CD14-positive monocyte (primary cell): Measurements from ENCODE around the gene LIX1L. TPM values are rescaled to one million over a fixed set of nuclear protein-coding genes. Genes with fewer than 3 reads are reported as not detected.

ENCODE experiments used
- DNase-seq, 3 donors: peaks; one replicate each; pipeline ENCODE4 v3.0.0-alpha.2; 2011 to 2022
- H2AFZ ChIP-seq: 2 replicates; pipeline ENCODE4 v1.6.0; 2012; ENCODE audit warnings: mild to moderate bottlenecking, low read depth, low read length, inconsistent platforms; ENCODE audit not compliant: insufficient read depth, poor library complexity, severe bottlenecking
- H3K27ac ChIP-seq, 2 donors: 1 replicate in 1 of 2; 2 replicates in 1 of 2; pipeline ENCODE4 v1.5.1; 2012 to 2013; ENCODE audit warnings: low read length in 2 of 2, control low read depth in 1 of 2, inconsistent platforms in 1 of 2, low read depth in 1 of 2, mild to moderate bottlenecking in 1 of 2
- H3K27me3 ChIP-seq, 2 donors: one replicate each; pipeline versions ENCODE4 v1.6.0 to v1.6.1; 2011 to 2013; ENCODE audit warnings: low read length in 2 of 2; ENCODE audit not compliant: control insufficient read depth in 2 of 2, insufficient read depth in 2 of 2
- H3K36me3 ChIP-seq, 2 donors: replicated peaks in 1 of 2; 1 replicate in 1 of 2; 2 replicates in 1 of 2; pipeline versions ENCODE4 v1.5.1 to v1.6.1; 2012 to 2013; ENCODE audit warnings: low read length in 2 of 2, control low read depth in 1 of 2, inconsistent platforms in 1 of 2, mild to moderate bottlenecking in 1 of 2; ENCODE audit not compliant: insufficient read depth in 2 of 2, control insufficient read depth in 1 of 2
- H3K4me1 ChIP-seq, 2 donors: 1 replicate in 1 of 2; 2 replicates in 1 of 2; pipeline versions ENCODE4 v1.5.1 to v1.6.1; 2012 to 2013; ENCODE audit warnings: low read length in 2 of 2, control low read depth in 1 of 2, inconsistent platforms in 1 of 2, mild to moderate bottlenecking in 1 of 2, moderate library complexity in 1 of 2; ENCODE audit not compliant: insufficient read depth in 2 of 2, control insufficient read depth in 1 of 2
- H3K4me2 ChIP-seq: replicated peaks from 2 replicates; pipeline ENCODE3; 2012; ENCODE audit warnings: low read length, moderate library complexity, mild to moderate bottlenecking; ENCODE audit not compliant: poor library complexity, severe bottlenecking; ENCODE audit errors: extremely low read depth
- H3K4me3 ChIP-seq, 3 experiments: fragments of 200-600 bp in 1 of 3; sonication (generic) in 1 of 3; replicated peaks in 1 of 3; 1 replicate in 2 of 3; 2 replicates in 1 of 3; pipeline ENCODE4 v1.5.1; 2011 to 2013; ENCODE audit warnings: low read length in 3 of 3, mild to moderate bottlenecking in 3 of 3, control low read depth in 2 of 3, low read depth in 2 of 3, inconsistent platforms in 1 of 3, moderate library complexity in 1 of 3
- H3K79me2 ChIP-seq: 2 replicates; pipeline ENCODE4 v1.6.0; 2012; ENCODE audit warnings: mild to moderate bottlenecking, control low read depth, inconsistent platforms, low read length, moderate library complexity; ENCODE audit not compliant: insufficient read depth
- H3K9ac ChIP-seq: 2 replicates; pipeline ENCODE4 v1.6.0; 2017; ENCODE audit warnings: low read length, mild to moderate bottlenecking; ENCODE audit not compliant: insufficient read depth, poor library complexity, severe bottlenecking
- H3K9me3 ChIP-seq, 2 donors: replicated peaks in 1 of 2; 1 replicate in 1 of 2; 2 replicates in 1 of 2; pipeline versions ENCODE4 v1.5.1 to v1.6.1; 2012 to 2013; ENCODE audit warnings: low read length in 2 of 2, control low read depth in 1 of 2; ENCODE audit not compliant: control insufficient read depth in 1 of 2, insufficient read depth in 1 of 2
- H4K20me1 ChIP-seq: 2 replicates; pipeline ENCODE4 v1.6.0; 2012; ENCODE audit warnings: mild to moderate bottlenecking, low read length, control low read depth, moderate library complexity; ENCODE audit not compliant: insufficient read depth
- H3K27ac Mint-ChIP-seq, 7 donors: one replicate each; pipeline ENCODE4 v1.8.0; 2020; ENCODE audit warnings: mild to moderate bottlenecking in 7 of 7, mixed read lengths in 7 of 7, moderate library complexity in 6 of 7, inconsistent platforms in 2 of 7
- H3K27me3 Mint-ChIP-seq, 3 donors: one replicate each; pipeline ENCODE4 v1.8.0; 2021 to 2022; ENCODE audit warnings: low read depth in 3 of 3, mild to moderate bottlenecking in 3 of 3, mixed read lengths in 3 of 3, moderate library complexity in 3 of 3, inconsistent platforms in 1 of 3
- H3K36me3 Mint-ChIP-seq, 2 donors: one replicate each; pipeline ENCODE4 v1.8.0; 2020; ENCODE audit warnings: mixed read lengths in 2 of 2, inconsistent platforms in 1 of 2, mild to moderate bottlenecking in 1 of 2
- H3K4me1 Mint-ChIP-seq: one replicate; pipeline ENCODE4 v1.8.0; 2020; ENCODE audit warnings: mild to moderate bottlenecking, mixed read lengths
- H3K4me3 Mint-ChIP-seq, 2 donors: one replicate each; pipeline ENCODE4 v1.8.0; 2020; ENCODE audit warnings: mild to moderate bottlenecking in 2 of 2, mixed read lengths in 2 of 2, moderate library complexity in 1 of 2
- H3K9me3 Mint-ChIP-seq, 7 donors: one replicate each; pipeline ENCODE4 v1.8.0; 2020 to 2022; ENCODE audit warnings: mixed read lengths in 7 of 7, mild to moderate bottlenecking in 6 of 7, moderate library complexity in 6 of 7, inconsistent platforms in 2 of 7
- CTCF ChIP-seq: fragments of 200-600 bp; IDR thresholded peaks from one replicate; pipeline ENCODE4 v1.8.0; 2022; ENCODE audit warnings: antibody characterized with exemption, mild to moderate bottlenecking
- WGBS: methylation state at CpG from one replicate; pipeline ENCODE4 v1.1.5; 2013; ENCODE audit warnings: missing lambda C conversion rate; ENCODE audit not compliant: insufficient coverage; 5-methylcytosine and 5-hydroxymethylcytosine counted together
- intact Hi-C, 2 donors: fragments of 100-400 bp; cut with micrococcal nuclease; formaldehyde crosslinking; loops; one replicate each; pipeline versions ENCODE4 v1.15.0 to v1.15.1; 2023
- polyA plus RNA-seq, 3 donors: library from polyadenylated mRNA; depleted of rRNA in 1 of 3; unstranded in 2 of 3; stranded (reverse) in 1 of 3; fragments of 300-500 nt in 2 of 3; fragments of >200 nt in 1 of 3; fragmentation: Illumina TruSeq in 2 of 3; gene quantifications; 1 replicate in 2 of 3; 2 replicates in 1 of 3; pipeline ENCODE4 v1.2.3, GENCODE V29; 2012 to 2021

Gene LIX1L
- polyA plus RNA-seq, 3 donors, result 6.3 to 13.6 (median 8.5) TPM

- Histone ChIP-seq H3K4me2 (peak overlapping the region; percentile 97), H3K27ac (peak overlapping the region; percentile 63 to 78), H3K27me3 (no peaks in the 10 kb centered on the region), H3K9me3 (no peaks in the 10 kb centered on the region), H3K4me3 (peak overlapping the region; percentile 87 to 100 (median 99)), H3K9ac (peak overlapping the region; percentile 78), H2AFZ (peak overlapping the region; percentile 82), H3K4me1 (peaks cover 45 to 70% of the 10 kb centered on the region in 2 donors), H4K20me1 (peaks cover 43% of the 10 kb centered on the region), H3K79me2 (peaks cover 75% of the 10 kb centered on the region), H3K36me3 (peaks cover 39 to 40% of the 10 kb centered on the region in 2 donors)
- DNase-seq, result peak in 2 of 3 donors; percentile 31 to 35
- TF ChIP-seq CTCF, result no peak
- Mint-ChIP-seq H3K36me3 (peaks cover 35 to 40% of the 10 kb centered on the region in 2 donors), H3K9me3 (peaks cover 0 to 12% (median 2%) of the 10 kb centered on the region in 7 donors), H3K27ac (peak overlapping the region; percentile 93 to 99 (median 97)), H3K4me1 (peaks cover 65% of the 10 kb centered on the region), H3K27me3 (peaks cover 0 to 5% (median 0%) of the 10 kb centered on the region in 3 donors), H3K4me3 (peak overlapping the region; percentile 99 to 100)
- intact Hi-C loops, result loop anchor here in 1 of 2 donors (2.0 to 5.0 kb wide), 2 partner anchors 14 to 35 kb away; partner anchors contain the start of genes ANKRD34A and POLR3GL
- WGBS, result no CpG with 5 or more reads among the region's 12 CpGs
These were observed 39.4 kb upstream of the LIX1L start for GRCh38 chr1:145997016-145997717.

- Mint-ChIP-seq H3K36me3 (peaks cover 41 to 45% of the 10 kb centered on the region in 2 donors), H3K9me3 (peaks cover 0 to 12% (median 2%) of the 10 kb centered on the region in 7 donors), H3K27ac (peak within 1 kb of the TSS; percentile 93 to 99 (median 97)), H3K4me1 (peaks cover 65% of the 10 kb centered on the region), H3K27me3 (peaks cover 0 to 5% (median 0%) of the 10 kb centered on the region in 3 donors), H3K4me3 (peak within 1 kb of the TSS; percentile 99 to 100)
- 1% methylated on average over 22 of the region's 30 CpGs for WGBS
- no peak for TF ChIP-seq CTCF
- Histone ChIP-seq H3K9me3 (no peaks in the 10 kb centered on the region), H3K27me3 (no peaks in the 10 kb centered on the region), H3K36me3 (peaks cover 41 to 43% of the 10 kb centered on the region in 2 donors), H3K4me2 (peak within 1 kb of the TSS; percentile 97), H3K4me3 (peak within 1 kb of the TSS; percentile 87 to 100 (median 99)), H3K79me2 (peaks cover 81% of the 10 kb centered on the region), H3K27ac (peak within 1 kb of the TSS; percentile 78 to 84), H2AFZ (peak within 1 kb of the TSS; percentile 82), H3K9ac (peak within 1 kb of the TSS; percentile 78), H4K20me1 (peaks cover 49% of the 10 kb centered on the region), H3K4me1 (peaks cover 46 to 67% of the 10 kb centered on the region in 2 donors)
- peak; percentile 91 to 97 (median 96) for DNase-seq
- intact Hi-C loops, result loop anchor here (1.0 to 5.0 kb wide), 3 partner anchors 14 to 34 kb away; partner anchors contain the start of genes ANKRD34A (in 1 of the 2) and POLR3GL (in 1 of the 2)
These were observed 38.7 kb upstream of the LIX1L start, which contains the start of gene TXNIP for GRCh38 chr1:145996433-145997015. Gene TXNIP, minus strand, starts transcription at chr1:145996579. Its CDS starts 313 bp downstream, at chr1:145996266.
